GM18499 (cell line): Measurements from ENCODE around the gene WDSUB1.

ENCODE experiments used
- ATAC-seq: cut with Tn5 transposase; IDR thresholded peaks from one replicate; pipeline ENCODE4 v1.9.1; 2021; ENCODE audit warnings: moderate number of reproducible peaks; ENCODE audit not compliant: insufficient read depth, unreplicated experiment

The WDSUB1 gene

GRCh38 chr2:159267921-159268320 is 18.6 kb downstream of the WDSUB1 start:
- ATAC-seq = no peak

- ATAC-seq = no peak
These were observed 19.9 kb downstream of the WDSUB1 start for GRCh38 chr2:159266554-159266953.

GRCh38 chr2:159265171-159265576 is 21.3 kb downstream of the WDSUB1 start:
- no peak for ATAC-seq

- no peak for ATAC-seq
These were observed 23.6 kb downstream of the WDSUB1 start for GRCh38 chr2:159262904-159263303.

GRCh38 chr2:159262226-159262625 is 24.3 kb downstream of the WDSUB1 start:
- no peak for ATAC-seq

- ATAC-seq = no peak
These were observed 30.3 kb downstream of the WDSUB1 start for GRCh38 chr2:159256159-159256558.

GRCh38 chr2:159252905-159253304 is 33.6 kb downstream of the WDSUB1 start:
- ATAC-seq = no peak

GRCh38 chr2:159251296-159252173 is 35.0 kb downstream of the WDSUB1 start:
- ATAC-seq = no peak

- no peak for ATAC-seq
These were observed 36.4 kb downstream of the WDSUB1 start for GRCh38 chr2:159249990-159250715.

- ATAC-seq = no peak
These were observed 40.0 kb downstream of the WDSUB1 start for GRCh38 chr2:159246325-159246988.

GRCh38 chr2:159243529-159243928 is 43.0 kb downstream of the WDSUB1 start:
- ATAC-seq = no peak

- no peak for ATAC-seq
These were observed 51.6 kb downstream of the WDSUB1 start for GRCh38 chr2:159234868-159235267.

GRCh38 chr2:159232456-159233170 is 53.9 kb downstream of the WDSUB1 start:
- ATAC-seq = no peak

- no peak for ATAC-seq
These were observed 56.2 kb downstream of the WDSUB1 start for GRCh38 chr2:159230145-159230877.

- ATAC-seq = no peak
These were observed 56.9 kb downstream of the WDSUB1 start for GRCh38 chr2:159229476-159230144.

- ATAC-seq = no peak
These were observed 58.4 kb downstream of the WDSUB1 start for GRCh38 chr2:159228081-159228581.

- no peak for ATAC-seq
These were observed 59.0 kb downstream of the WDSUB1 start for GRCh38 chr2:159227467-159227866.

- ATAC-seq = no peak
These were observed 59.7 kb downstream of the WDSUB1 start for GRCh38 chr2:159226608-159227385.
